Ascending aorta (tissue), 2 donors: Measurements from ENCODE around the gene CD63. TPM values are rescaled to one million over a fixed set of nuclear protein-coding genes. Genes with fewer than 3 reads are reported as not detected.

Experiments
- DNase-seq, 2 donors: peaks; one replicate each; pipeline ENCODE4 v3.0.0-alpha.2; 2019; ENCODE audit warnings: low spot score in 2 of 2
- H3K27ac ChIP-seq, 2 donors: fragments of 200-600 bp; sonication (generic); one replicate each; pipeline ENCODE4 v1.5.1; 2016 to 2017; ENCODE audit warnings: mild to moderate bottlenecking in 1 of 2
- H3K27me3 ChIP-seq: fragments of 200-600 bp; sonication (generic); one replicate; pipeline ENCODE4 v1.5.1; 2017
- H3K36me3 ChIP-seq, 2 donors: fragments of 200-600 bp; sonication (generic); one replicate each; pipeline ENCODE4 v1.5.1; 2016
- H3K4me1 ChIP-seq, 2 donors: fragments of 200-600 bp; sonication (generic); one replicate each; pipeline ENCODE4 v1.5.1; 2016 to 2017; ENCODE audit warnings: mild to moderate bottlenecking in 1 of 2
- H3K4me3 ChIP-seq, 2 donors: fragments of 200-600 bp; sonication (generic); one replicate each; pipeline ENCODE4 v1.5.1; 2016 to 2017; ENCODE audit warnings: mild to moderate bottlenecking in 1 of 2
- H3K9me3 ChIP-seq, 2 donors: fragments of 200-600 bp; sonication (generic); one replicate each; pipeline ENCODE4 v1.5.1; 2016
- intact Hi-C: fragments of 100-400 bp; cut with DNase I; formaldehyde crosslinking; loops from one replicate; pipeline ENCODE4 v1.15.1; 2023
- total RNA-seq: library from RNA; depleted of rRNA; stranded (reverse); fragments of >200 nt; gene quantifications from one replicate; pipeline ENCODE4 v1.1.0, GENCODE V29; 2016
- TF ChIP-seq, protein P1 (sequence below), 3 experiments: fragments of 200-600 bp in 2 of 3; fragments of 450-650 bp in 1 of 3; sonication (generic) in 2 of 3; IDR thresholded peaks; one replicate each; pipeline ENCODE4 v1.5.1; 2016 to 2019; ENCODE audit warnings: antibody characterized with exemption in 3 of 3, mild to moderate bottlenecking in 1 of 3, moderate library complexity in 1 of 3

The CD63 gene
- total RNA-seq, 1 donor from 2014 or later, result 566 TPM

DNA sequence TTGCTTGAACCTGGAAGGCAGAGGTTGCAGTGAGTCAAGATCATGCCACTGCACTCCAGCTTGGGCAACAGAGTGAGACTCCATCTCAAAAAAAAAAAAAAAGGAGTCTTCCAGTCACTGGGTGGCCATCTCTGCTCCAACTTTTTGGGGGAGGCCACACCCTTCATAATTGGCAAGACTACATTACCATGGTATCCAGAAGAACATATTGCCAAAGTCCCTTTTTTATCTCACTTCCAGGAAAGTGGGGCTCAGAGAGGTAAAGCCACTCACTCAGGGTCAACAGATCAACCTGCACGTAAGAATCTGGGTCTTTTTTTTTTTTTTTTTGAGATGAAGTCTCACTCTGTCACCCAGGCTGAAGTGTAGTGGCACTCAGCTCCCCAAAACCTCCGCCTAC, 5.0 kb upstream of the CD63 start:
- Histone ChIP-seq H3K4me3 (no peak overlapping the region), H3K9me3 (no peaks in the 10 kb centered on the region), H3K4me1 (peaks cover 7 to 20% of the 10 kb centered on the region in 2 donors), H3K27me3 (no peaks in the 10 kb centered on the region), H3K36me3 (no peaks in the 10 kb centered on the region), H3K27ac (no peak overlapping the region)
- peak in 1 of 2 donors; percentile 18 for DNase-seq
- intact Hi-C loops, result no loop called here
- TF ChIP-seq, protein P1, sequence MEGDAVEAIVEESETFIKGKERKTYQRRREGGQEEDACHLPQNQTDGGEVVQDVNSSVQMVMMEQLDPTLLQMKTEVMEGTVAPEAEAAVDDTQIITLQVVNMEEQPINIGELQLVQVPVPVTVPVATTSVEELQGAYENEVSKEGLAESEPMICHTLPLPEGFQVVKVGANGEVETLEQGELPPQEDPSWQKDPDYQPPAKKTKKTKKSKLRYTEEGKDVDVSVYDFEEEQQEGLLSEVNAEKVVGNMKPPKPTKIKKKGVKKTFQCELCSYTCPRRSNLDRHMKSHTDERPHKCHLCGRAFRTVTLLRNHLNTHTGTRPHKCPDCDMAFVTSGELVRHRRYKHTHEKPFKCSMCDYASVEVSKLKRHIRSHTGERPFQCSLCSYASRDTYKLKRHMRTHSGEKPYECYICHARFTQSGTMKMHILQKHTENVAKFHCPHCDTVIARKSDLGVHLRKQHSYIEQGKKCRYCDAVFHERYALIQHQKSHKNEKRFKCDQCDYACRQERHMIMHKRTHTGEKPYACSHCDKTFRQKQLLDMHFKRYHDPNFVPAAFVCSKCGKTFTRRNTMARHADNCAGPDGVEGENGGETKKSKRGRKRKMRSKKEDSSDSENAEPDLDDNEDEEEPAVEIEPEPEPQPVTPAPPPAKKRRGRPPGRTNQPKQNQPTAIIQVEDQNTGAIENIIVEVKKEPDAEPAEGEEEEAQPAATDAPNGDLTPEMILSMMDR (IDR thresholded peaks at IDR 0.05), result no peak

DNA sequence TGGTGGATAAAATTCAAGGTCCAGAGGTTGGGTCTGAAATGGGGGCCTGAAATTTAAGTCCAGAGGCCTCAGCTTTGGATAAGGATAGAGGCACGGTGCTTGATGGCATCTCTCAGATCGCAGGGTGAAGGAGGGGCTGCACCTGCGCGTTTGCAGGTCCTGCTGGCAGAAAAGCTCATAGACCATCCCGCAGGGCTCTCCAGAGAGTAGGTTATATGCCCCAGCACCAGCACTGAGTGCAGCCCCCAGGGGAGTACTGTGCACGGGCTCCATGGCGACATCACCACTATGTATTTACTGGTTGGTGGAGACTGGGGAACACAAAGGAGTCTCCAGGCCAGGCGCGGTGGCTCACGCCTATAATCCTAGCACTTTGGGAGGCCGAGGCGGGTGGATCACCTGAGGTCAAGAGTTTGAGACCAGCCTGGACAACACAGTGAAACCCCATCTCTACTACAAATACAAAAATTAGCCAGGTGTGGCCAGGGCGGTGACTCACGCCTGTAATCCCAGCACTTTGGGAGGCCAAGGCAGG, 4.3 kb upstream of the CD63 start:
- Histone ChIP-seq H3K27ac (no peak overlapping the region), H3K27me3 (no peaks in the 10 kb centered on the region), H3K36me3 (no peaks in the 10 kb centered on the region), H3K4me1 (peaks cover 6 to 18% of the 10 kb centered on the region in 2 donors), H3K4me3 (no peak overlapping the region), H3K9me3 (no peaks in the 10 kb centered on the region)
- TF ChIP-seq, protein P1 (IDR thresholded peaks at IDR 0.05), result no peak
- intact Hi-C loops, result no loop called here
- DNase-seq, result peak in 1 of 2 donors; percentile 53

DNA sequence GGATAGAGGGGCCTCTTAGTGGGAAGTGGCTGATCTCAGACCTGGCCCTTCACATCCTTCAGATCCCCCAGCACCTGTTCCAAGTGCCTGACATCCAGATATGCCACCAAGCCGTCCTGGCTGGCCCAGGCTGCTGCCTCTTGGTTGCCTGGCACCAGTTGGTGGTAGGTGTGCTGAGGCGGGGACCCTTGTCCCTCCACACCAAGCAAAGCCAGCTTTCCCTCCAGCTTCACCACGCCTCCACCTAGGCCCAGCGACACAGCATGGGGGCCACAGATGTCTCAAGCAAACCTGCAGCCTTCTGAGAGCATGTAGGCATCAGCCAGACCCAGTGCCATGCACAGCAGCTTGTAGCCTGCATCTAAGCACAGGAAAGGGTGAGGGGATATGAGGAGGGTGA, 3.5 kb upstream of the CD63 start:
- peaks cover 7 to 11% of the 10 kb centered on the region in 2 donors for H3K4me1 ChIP-seq
- H3K27me3 ChIP-seq, result no peaks in the 10 kb centered on the region
- no peak overlapping the region for H3K4me3 ChIP-seq
- H3K9me3 ChIP-seq, result no peaks in the 10 kb centered on the region
- H3K36me3 ChIP-seq, result no peaks in the 10 kb centered on the region
- DNase-seq, result peak in 1 of 2 donors; percentile 56
- intact Hi-C loops, result no loop called here
- TF ChIP-seq, protein P1 (IDR thresholded peaks at IDR 0.05), result no peak
- peak overlapping the region in 1 of 2 donors; percentile 10 for H3K27ac ChIP-seq

DNA sequence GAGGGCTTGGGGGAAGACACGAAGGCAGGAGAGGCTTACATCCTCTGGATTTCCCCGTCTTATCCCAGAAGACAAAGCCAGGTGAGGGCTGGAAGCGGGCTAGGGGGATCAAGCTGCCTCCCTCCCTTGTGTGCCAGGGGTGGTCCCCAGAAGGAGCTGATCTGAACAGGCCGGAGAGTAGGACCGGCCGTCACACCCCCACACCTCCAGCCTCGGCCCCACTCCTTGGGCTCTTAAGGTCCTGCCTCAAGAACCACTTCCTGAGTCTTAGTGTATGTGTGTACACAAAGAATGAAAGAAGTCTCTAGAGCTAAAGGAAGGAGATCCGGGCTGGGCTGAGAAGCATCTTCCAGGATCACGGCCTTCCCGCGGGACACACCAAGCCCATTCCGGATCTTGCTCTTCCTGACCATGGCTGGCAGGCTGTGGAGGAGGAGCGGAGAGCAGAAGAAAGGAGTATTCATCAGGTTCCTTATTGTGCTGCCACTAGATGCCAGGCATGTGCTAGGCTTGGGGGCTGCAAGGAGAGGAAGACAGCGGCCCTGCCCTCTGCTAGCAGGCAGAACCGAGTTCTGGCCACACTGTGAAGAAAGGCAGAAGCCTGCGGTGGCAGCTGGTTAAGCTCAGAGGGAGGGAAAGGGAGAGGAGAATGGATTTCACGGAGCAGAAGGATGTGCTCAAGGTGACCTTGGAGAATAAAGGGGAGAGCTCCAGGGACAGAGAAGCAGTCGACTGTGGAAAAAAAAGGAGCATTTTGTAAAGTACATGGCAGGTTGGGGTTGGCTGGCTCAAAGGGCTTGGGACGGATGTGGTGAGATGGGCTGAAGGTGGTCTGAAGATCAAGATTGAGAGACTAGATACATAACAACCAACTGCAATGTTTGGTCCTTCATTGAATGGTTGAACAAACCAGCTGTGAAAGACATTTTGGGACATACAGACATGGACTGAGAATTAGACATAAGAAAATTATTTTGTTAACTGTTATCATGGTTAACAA, 1.3 kb upstream of the CD63 start:
- TF ChIP-seq, protein P1 (IDR thresholded peaks at IDR 0.05), result no peak
- H3K36me3 ChIP-seq, result peaks cover 7 to 22% of the 10 kb centered on the region in 2 donors
- H3K4me3 ChIP-seq, result peak overlapping the region; percentile 80 to 98
- no peaks in the 10 kb centered on the region for H3K9me3 ChIP-seq
- no peaks in the 10 kb centered on the region for H3K27me3 ChIP-seq
- H3K27ac ChIP-seq, result peak overlapping the region; percentile 99
- intact Hi-C loops, result loop anchor here (2.0 to 10.0 kb wide), 2 partner anchors 49 to 1305 kb away; a partner anchor contains a TSS
- no peak for DNase-seq
- H3K4me1 ChIP-seq, result peaks cover 13 to 31% of the 10 kb centered on the region in 2 donors

DNA sequence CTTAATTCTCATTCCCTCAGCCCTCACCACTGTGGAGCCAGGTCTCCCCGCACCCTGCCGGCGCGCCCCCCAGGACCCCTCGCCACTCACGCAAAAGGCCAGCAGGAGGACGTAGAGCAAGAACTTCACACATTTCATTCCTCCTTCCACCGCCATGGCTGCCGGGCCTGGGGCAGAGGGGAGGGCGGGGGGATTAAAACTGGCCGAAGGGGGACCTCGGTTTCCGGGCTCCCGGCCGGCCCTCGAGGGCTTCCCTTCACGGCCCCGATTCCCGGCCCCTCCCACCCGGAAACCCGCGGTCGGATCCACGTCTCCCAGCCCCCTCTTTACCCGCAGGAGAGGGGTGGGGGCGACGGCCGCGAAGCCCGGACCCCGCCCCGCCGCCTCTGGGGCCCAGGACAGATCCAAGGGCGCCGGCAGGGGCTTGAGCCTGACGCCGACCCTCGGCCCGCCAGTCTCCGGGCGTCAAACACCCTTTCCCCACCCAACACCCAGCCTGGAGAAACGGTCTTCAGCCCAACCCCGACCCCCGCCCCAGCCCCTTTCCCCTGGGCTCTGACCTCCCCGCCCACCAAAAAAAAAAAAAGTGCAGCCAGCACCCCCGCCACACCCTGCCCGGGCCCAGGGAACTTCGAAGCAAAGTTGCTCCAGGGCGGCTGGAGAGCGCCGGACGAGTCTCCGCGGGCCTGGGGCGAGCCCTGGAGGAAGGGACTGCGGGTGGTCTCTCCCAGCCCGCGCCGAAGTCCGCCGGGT, 447 bp downstream of the CD63 start:
- DNase-seq, result peak in 1 of 2 donors; percentile 89
- intact Hi-C loops, result loop anchor here (2.0 to 10.0 kb wide), 2 partner anchors 48 to 1304 kb away; a partner anchor contains a TSS
- H3K4me1 ChIP-seq, result peaks cover 15 to 43% of the 10 kb centered on the region in 2 donors

More for the DNA sequence above, 447 bp downstream of the CD63 start:
- no peaks in the 10 kb centered on the region for H3K27me3 ChIP-seq
- peak overlapping the region; percentile 80 to 98 for H3K4me3 ChIP-seq
- TF ChIP-seq, protein P1 (IDR thresholded peaks at IDR 0.05), result no peak
- peak overlapping the region; percentile 99 for H3K27ac ChIP-seq
- no peaks in the 10 kb centered on the region for H3K9me3 ChIP-seq
- peaks cover 19 to 39% of the 10 kb centered on the region in 2 donors for H3K36me3 ChIP-seq
